HG02852 (cell line): Measurements from ENCODE around the gene PHACTR1.

Source experiments
- ATAC-seq: cut with Tn5 transposase; IDR thresholded peaks from one replicate; pipeline ENCODE4 v1.9.1; 2021; ENCODE audit warnings: mild to moderate bottlenecking, moderate library complexity; ENCODE audit not compliant: unreplicated experiment

The PHACTR1 gene

DNA sequence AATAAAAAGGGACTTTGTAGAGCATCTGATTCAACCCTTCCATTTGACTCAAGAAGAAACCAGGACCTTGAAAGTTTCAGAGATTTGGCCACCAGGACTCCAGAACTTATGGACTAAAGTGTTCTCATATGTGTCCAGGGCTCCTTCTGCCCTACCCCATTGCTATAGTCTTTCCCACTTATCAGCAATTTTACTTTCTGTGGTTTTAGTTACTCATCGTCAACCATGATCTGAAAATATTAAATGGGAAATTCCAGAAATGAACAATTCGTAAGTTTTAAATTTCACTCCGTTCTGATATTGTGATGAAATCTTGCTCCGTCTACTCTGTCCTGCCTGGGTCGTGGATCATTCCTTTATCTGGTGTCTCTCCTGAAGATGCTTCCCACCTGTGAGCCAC, 259.8 kb downstream of the PHACTR1 start:
- no peak for ATAC-seq

DNA sequence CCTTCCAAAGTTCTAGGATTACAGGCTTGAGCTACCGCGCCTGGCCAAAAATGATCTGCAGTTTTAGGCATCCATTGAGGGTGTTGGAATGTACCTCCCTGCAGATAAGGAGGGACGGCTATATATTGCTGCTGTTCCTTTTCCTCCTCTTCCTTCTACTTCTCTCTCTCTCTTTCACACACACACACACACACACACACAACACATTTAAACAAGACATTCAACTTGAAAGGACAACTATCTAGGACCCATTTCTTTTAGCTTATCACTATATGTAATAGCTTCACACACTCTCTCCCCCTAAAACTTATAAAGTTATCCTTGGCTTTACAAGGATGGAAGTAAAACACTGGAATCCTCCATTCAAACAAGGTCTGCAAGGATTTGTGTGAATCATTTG, 260.6 kb downstream of the PHACTR1 start:
- no peak for ATAC-seq

DNA sequence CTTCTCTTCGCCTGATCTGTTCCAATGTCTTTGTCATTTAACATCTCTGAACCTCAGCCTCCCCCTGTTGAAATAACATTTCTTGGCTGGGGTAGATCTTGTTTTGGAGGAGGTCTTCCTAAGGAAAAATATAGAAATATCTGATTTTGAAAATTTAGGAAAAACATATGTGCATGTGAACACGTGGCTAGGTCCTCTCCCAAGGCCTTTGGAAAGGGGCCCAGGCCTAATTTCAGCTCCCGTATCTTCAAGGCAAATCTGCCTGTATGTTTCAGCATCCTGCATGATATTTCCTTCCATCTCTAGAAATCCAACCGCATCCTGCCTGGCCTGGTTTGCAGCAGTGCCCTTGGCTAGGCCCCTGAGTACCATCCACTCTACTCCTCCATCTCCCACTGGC, 261.2 kb downstream of the PHACTR1 start:
- ATAC-seq = no peak

DNA sequence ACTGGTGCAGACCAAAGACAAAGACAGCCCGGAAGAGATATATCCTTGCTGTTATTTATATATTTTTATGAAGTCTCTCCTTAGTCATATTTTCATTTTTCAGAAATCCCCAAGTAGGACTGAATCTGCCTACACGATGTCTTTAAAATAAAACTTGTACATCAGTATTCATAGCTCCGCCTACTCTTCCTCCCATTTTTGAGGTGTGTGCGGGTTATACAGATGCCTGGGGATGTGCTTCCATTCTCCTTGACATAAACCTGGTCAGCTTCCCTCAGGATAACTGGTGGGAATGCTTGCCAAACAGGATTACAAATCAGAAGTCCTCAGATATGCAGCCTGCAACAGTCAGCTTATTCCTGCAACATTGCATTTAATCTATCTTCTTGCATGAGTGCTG, 264.2 kb downstream of the PHACTR1 start:
- no peak for ATAC-seq

DNA sequence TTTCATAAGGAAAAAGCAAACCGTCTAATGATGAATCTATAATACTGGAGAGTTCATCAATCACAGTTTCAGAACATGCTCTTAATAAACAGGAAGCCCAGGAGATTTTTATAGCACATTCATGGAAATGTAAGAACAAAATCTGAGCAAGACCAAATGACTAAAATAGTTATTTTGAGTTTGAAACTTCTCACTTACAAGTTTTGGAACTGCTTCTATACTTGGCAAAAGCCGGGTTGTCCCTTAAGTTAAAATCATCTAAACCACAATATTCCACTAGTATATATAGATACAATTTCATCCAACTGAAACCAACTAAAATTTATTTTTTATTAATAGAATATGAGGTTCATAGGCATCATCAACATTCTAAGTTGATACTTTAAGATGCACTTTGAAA, 268.2 kb downstream of the PHACTR1 start:
- no peak for ATAC-seq

DNA sequence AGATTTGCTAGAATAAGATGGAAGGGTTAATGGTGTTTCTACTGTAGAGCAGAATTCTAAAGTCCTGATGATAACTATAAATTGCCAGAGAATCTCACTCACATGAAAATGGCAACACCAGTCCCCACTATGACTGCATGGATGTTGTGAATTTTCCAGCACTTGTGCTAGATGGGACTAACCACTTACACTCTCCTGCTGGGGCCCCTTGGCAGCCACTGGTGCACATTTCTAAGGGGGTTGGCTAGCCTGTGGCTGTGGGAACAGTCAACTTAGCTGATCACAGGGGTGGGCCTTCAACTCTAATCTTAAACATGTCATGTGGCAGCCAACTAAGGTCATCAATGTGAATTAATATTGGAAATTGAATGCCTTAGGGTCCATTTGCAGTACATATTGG, 271.2 kb downstream of the PHACTR1 start:
- ATAC-seq = no peak

DNA sequence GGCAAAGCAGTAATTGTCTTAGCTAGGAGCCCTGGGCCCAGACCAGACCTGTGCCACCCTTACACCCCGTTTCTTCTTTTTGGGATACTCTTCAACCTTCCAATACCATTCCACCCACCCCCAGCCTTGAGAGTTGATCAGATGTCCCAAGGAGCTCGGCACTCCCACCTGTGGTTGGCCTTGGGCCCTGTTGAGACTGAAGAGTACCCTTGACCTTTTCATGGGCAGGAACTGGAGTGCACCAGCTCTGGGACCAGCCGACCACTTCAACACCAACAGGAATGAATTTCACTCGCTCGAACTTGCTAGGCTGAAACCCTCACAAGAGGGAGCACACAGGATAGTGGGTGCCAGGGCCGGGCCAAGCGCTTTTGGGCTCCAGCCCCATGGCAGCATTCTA, 273.6 kb downstream of the PHACTR1 start:
- ATAC-seq = no peak

DNA sequence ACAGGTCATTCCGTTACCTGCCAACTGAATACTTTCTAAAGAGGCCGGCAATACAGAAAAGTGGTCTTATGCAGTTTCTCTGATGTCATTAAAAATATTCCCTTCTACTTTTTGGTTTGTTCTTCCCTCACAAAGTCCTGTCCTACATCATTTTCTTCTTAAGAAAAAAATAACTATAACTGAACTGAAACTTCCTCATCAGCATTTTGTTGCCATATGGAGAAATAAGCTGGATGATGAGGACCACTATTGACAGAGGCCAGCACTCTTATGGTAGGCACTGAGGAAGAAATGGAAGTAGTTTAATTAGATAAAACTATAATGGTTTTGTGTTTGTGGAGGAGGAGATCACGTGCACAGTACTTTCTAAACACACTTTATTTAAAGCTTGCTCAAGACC, 274.9 kb downstream of the PHACTR1 start:
- no peak for ATAC-seq

DNA sequence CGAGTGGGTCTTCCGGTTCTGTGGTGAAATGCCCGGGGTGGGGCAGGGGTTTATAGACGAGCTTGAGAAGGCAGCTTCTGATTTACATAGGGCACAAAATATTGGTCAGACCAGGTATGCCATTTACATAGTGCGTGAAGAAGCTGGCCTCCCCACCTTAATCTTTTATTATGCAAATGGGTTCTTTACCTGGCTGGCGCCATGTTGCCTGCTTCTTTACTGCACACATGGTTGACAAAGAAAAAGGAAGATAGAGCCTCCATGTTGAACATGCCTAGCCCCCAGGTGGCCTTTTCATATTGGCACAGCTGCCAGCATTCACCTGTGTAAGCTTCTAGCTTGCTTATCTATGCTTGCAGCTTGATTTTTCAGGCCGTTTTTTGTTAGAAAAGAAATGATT, 276.2 kb downstream of the PHACTR1 start:
- ATAC-seq = no peak

DNA sequence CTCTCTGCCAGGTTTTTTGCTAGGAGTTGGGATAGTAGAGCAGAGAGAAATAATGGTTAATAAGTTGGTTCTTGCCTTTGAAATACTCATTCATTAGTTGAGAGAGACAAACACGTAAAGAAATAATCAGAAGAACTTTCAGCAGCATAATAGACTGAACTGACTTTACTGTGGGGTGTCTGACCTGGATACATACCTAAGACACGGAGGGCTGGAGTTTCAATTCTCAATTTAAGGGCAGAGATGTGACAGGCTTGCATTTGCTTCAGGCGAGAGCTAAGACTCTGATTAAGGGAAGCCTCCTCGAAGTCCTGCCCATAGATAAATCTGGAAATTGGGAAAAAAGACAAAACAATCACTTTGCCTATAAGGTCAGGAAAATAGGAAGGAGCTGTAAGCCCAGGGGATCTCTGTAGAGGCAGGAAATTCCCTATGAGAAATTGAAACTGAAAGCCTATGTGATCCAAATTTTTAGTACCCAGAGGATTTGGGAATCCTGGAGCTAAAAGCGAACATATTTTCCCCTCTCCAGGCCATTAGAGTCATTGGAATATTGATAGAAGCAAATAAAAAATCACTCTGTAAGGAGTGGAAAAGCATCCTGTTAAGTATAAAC, 276.8 kb downstream of the PHACTR1 start:
- ATAC-seq = no peak

DNA sequence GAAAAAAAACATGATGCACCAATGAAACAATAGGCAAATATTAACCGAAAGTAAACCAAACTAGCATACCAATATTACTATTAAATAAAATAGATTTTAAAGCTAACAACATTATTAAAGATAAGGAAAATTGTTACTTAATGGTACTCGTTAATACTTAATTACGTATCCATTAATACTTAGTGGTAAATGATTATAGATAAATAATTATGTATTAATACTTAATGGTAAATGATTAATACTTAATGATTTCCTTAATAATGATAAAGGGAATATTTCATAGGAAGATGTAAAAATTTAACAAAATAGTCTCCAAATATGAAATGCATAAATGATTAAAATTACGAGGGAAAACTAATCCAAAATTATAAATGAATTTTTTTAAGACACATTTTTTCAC, 278.9 kb downstream of the PHACTR1 start:
- ATAC-seq = no peak

DNA sequence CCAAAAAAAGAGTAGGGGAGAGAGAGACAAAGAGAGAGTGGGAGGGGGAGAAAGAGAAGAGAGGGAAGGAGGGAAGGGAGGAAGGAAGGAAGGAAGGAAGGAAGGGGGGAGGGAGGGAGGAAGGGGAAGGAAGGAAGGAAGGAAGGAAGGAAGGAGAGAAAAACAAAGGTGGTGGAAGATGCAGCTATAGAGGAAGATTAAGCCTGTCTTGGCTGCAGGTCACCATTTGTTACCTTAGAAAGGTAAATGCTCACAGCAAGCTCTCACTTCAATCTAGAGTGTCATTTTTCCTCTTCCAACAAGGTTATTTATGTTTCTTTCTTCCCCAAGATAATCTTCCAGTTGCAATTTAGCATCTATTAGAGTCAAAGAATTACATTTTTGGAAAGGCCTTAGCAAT, 284.0 kb downstream of the PHACTR1 start:
- no peak for ATAC-seq

DNA sequence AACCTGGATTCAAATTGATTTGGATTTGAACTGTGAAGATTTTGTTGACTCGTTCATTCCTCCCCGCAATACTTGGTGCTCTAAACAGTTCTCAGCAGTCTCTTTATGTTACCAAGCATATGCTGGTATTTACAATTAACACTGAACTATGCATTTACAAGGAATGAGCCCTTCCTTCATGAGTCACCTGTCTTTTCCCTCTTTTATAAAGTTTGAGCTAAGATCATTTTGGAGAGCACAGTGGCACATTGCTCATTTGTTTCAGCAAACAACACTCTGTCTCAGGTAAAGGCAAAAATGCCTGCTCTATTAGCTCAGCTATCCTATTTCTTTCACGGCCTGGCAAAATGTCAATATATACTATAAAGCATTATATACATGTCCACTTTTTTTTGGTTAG, 285.4 kb downstream of the PHACTR1 start:
- ATAC-seq = no peak

DNA sequence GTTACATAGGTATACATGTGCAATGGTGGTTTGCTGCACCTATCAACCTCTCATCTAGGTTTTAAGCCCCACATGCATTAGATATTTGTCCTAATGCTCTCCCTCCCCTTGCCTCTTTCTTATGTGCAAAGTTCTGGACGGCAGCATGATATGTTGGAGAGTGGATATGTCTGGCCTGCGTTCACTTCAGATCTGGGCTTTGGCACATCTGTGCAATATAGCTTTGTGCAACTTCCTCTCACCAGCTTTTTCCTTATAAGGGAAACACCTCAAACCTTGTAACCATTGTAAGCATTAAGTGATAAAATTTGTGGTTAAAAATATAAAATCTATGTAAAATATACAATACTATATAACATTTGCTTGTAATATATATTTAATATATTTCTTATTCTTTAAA, 288.0 kb downstream of the PHACTR1 start:
- no peak for ATAC-seq

DNA sequence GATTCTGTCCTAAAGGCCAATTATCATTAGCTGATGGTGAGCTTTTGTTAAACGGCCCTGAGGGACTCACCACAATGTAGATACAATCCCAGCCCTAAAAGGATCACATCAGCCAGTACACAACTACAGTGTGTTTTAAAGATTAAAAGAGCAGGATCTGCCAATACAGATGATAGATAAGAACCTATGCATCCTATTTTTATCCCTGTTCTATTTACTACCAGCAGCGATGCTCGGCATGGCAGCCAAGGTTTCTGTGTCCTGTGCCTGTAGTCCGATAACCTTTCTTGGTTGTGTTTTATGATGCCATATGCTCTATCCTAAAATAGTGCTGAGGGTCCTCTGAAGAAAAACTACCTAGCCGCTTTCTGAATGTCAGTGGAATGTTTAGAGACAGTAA, 289.4 kb downstream of the PHACTR1 start:
- no peak for ATAC-seq

DNA sequence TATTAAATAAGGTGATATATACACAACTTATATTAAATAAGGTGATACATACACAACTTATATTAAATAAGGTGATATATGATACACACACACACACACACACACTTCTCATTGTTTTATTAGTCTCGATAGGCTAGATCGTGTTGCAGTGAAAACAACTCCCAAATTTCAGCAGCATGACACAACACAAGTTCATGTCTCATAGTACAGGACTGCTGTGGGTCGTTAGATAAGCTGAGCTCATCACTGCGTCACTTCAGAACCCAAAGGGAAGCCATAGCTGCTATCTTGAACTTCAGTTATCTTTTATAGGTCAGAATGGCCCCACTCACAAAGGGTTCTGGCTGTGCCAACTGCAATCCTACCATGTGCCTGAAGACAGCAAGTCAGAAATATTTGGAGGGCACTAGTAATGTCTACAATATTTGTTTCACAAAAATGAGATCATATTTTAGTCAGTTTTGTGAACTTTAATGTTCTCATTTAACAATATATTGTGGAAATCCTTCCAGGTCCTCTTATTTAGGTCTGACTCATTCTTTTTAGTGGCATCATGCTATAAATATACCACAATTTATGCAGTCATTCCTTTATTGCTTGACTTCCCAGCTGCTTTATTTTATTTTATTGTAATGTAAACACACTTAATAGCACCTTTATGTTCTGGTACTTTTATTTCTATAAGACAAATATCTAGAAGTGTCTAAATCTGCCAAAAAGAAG, 290.2 kb downstream of the PHACTR1 start:
- ATAC-seq = no peak

DNA sequence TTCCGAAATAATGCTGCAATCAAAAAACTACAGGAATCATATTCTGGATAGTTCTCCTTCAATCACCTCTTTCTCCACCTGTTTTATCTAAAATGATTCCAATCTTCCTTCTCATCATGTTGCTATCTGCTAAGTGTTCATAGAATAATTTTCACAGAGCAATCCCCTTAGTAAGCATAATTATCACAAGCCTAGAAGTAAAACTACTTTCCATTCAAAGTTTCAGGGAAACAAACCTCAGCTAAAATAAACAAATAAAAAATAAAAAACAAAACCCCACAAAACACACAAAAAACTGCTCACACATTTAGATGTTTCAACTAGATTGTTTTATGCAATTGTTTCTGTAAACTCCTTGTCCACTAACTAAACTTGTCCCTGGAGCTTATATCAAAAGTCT, 291.2 kb downstream of the PHACTR1 start:
- ATAC-seq = no peak

DNA sequence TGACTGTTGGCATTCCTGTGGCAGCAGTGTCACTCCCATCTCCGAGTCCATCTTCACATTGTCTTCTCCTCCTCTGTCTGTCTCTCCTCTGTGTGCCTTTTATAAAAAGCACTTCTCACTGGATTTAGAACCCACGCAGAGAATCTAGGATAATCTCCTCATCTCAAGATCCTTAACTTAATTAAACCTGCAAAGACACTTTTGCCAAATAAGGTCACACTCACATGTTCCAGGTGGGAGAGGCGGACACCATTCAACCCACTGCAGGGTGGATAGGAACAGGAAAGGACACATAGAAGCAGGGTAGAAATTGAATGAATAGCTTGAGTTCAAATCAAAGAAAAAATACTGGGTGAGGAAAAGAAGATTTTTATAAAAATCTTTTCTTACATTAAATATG, 292.5 kb downstream of the PHACTR1 start:
- no peak for ATAC-seq

DNA sequence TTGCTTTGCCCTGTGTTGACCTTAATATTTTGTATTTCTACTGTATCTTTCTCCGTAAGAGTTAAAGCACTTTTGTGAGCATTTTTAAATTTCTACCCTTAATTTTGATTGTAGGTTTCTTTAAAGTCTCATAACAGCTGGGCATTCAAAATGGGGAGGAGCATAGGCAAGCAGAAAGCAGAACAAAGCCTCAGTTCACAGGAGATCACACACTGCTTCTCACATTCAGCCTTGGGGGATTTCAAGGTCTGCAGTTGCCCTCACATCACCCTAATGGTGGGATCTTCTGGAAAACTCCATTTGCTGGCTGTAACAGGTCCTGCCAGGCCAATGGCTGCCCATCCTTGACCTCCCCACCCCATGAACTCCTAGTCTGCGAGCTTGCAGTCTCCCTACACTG, 292.9 kb downstream of the PHACTR1 start:
- ATAC-seq = no peak

DNA sequence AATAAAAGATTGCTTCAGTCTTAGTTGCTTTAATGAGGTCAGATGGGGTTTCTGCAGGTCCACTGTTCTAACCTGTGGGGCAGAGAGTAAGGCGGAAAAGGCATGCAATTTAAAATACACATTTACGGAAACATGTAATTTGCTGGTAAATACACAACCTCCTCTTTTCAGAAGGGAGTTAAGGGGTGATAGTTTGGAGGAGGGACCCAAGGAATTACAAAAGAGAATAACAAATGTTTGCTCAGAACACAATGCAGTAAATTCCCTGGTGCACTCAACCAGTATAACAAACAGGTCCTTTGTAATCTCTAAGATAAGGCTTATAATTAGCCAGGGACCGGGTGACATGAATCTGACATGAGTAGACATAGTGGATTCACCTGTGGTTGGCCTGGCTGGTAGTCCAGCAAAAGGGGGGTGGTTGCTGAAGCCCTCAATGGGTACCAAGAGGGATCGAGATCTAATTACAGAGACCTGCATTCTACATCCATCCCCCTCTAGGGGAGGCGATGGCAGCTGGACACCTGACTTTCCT, 295.1 kb downstream of the PHACTR1 start:
- ATAC-seq = no peak

DNA sequence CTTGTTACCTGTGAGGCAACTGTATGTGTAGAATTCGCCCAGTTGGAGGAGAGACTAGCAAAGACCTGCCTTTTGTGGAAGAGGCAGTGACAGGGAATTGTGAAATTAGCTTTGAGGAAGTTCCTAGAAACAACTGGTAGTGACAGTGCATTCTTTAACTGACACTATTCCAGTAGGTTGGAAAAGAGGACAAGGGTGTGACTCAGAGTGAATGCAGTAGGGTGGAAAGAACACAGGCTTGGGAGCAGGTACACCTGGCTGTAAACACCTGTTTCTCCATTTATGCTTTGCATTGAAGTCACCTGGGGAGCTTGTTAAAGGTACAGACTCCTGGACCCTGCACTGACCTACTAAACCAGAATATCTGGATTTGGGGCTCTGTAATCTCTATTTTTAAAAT, 295.7 kb downstream of the PHACTR1 start:
- no peak for ATAC-seq

DNA sequence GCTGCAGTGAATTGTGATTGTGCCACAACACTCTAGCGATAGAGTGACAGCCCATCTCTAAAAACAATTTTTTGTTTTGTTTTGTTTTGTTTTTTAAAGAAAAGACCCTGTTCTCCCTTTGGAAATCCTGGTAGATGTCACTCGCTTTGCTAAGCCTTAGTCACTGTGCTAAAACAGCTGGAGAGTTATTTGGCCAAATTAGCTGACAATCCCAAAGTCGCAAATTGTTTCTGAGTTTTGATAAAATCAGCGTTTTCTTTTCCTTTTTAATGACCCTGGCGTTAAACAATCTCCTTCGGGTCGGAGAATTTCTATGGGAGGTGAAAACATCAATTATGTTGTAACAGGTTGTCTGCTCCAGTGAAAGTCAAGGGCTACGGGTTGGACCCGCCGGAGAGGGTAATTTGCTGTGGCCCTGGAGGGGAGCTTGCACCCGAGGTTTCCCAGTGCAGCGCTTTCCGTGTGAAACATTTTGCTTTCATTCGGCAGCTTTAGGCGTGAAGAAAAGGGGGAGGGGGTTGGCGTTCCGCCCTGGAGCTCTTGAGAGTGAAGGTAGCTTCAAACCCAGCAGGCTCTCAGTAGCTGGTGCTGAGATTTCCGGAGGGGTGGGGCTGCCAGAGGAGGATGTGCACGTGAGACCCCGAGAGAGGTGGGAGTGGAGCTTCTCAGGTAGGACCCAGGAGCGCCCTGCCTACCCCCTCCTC, 296.6 kb downstream of the PHACTR1 start:
- no peak for ATAC-seq
